Measurements from ENCODE around the gene GALM. TPM values are rescaled to one million over a fixed set of nuclear protein-coding genes. Genes with fewer than 3 reads are reported as not detected.

The GALM gene
- polyA plus RNA-seq, 1 donor (not counting 4 experiments of a cell fraction or from before 2014, with no cell fraction given) = 1.2 TPM

DNA sequence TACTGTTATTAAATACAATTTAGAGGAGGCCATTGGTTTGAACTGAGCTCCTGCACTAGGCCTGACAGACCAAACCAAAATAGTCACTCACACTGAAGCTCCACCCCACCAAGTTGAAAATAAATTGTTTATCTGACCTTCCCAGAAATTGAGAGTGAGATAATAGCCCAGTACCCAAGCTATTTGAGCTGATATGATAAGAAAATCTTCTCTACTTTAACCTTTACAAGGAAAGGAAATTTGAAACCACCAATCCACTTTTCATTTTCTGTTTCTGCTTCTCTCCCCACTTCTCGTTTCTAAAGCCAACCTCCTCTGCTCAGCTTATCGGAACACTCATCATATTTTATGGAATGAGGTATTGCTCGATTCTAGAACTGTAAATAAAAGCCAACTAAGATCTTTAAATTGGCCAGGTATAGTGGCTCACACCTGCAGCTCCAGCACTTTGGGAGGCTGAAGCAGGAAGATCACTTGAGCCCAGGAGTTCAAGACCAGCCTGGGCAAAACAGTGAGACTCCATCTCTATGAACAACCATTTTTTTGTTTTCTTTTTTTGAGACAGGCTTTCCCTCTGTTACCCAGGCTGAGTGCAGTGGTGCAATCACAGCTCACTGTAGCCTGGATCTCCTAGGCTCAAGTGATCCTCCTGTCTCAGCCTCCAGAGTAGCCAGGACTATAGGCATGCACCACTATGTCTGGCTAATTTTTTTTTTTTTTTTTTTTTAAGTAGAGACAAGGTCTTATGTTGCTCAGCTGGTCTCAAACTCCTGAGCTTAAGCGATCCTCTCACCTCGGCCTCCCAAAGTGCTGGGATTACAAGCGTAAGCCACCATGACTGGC is 13.3 kb upstream of the GALM start:
- H3K9ac ChIP-seq (ENCODE audit: control insufficient read depth, extremely low read depth, insufficient read depth, low read length) = no peak overlapping the region
- no peak overlapping the region for H3K27ac ChIP-seq (ENCODE audit: control insufficient read depth, insufficient read depth, low read length)
- no peak overlapping the region for H2AFZ ChIP-seq (ENCODE audit: control insufficient read depth, low read length)
- no peak for TF ChIP-seq EZH2 (IDR thresholded peaks at IDR 0.05; ENCODE audit: low read length)
- TF ChIP-seq, protein P1, sequence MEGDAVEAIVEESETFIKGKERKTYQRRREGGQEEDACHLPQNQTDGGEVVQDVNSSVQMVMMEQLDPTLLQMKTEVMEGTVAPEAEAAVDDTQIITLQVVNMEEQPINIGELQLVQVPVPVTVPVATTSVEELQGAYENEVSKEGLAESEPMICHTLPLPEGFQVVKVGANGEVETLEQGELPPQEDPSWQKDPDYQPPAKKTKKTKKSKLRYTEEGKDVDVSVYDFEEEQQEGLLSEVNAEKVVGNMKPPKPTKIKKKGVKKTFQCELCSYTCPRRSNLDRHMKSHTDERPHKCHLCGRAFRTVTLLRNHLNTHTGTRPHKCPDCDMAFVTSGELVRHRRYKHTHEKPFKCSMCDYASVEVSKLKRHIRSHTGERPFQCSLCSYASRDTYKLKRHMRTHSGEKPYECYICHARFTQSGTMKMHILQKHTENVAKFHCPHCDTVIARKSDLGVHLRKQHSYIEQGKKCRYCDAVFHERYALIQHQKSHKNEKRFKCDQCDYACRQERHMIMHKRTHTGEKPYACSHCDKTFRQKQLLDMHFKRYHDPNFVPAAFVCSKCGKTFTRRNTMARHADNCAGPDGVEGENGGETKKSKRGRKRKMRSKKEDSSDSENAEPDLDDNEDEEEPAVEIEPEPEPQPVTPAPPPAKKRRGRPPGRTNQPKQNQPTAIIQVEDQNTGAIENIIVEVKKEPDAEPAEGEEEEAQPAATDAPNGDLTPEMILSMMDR (optimal IDR thresholded peaks at IDR 0.05 in 1 of 3, IDR thresholded peaks at IDR 0.05 in 1 of 3, conservative IDR thresholded peaks at IDR 0.05 in 1 of 3; ENCODE audit: extremely low read depth in 1 of 3, insufficient read depth in 2 of 3, low read length in 3 of 3) = no peak
- H3K4me3 ChIP-seq (ENCODE audit: control insufficient read depth in 2 of 3, extremely low read depth in 1 of 3, insufficient read depth in 2 of 3, low read depth in 1 of 3, low read length in 3 of 3) = no peak overlapping the region
- no peaks in the 10 kb centered on the region for H3K27me3 ChIP-seq (ENCODE audit: control insufficient read depth, extremely low read depth, insufficient read depth, low read length)
- H3K4me1 ChIP-seq (ENCODE audit: control insufficient read depth, extremely low read depth, insufficient read depth, low read length) = peaks cover 5% of the 10 kb centered on the region
- no peak overlapping the region for H3K4me2 ChIP-seq (ENCODE audit: control insufficient read depth, extremely low read depth, insufficient read depth, low read depth, low read length)
- FAIRE-seq (no peak), DNase-seq (ENCODE audit: low read depth, low spot score) (no peak)
- no peaks in the 10 kb centered on the region for H3K79me2 ChIP-seq (ENCODE audit: control insufficient read depth, insufficient read depth, low read length)
- dilution Hi-C loops (cut with MboI; ENCODE audit: extremely low pct_ligation_motif_present, low sequenced_read_pairs) = no loop called here
- no peaks in the 10 kb centered on the region for H4K20me1 ChIP-seq (ENCODE audit: control insufficient read depth, extremely low read depth, insufficient read depth, low read length)
- H3K9me3 ChIP-seq (ENCODE audit: control insufficient read depth, low read depth, low read length) = no peaks in the 10 kb centered on the region
- no peaks in the 10 kb centered on the region for H3K36me3 ChIP-seq (ENCODE audit: control insufficient read depth in 2 of 2, extremely low read depth in 1 of 2, insufficient read depth in 2 of 2, low read length in 2 of 2)
- no peaks in the 10 kb centered on the region for H3K9me1 ChIP-seq (ENCODE audit: control insufficient read depth, extremely low read depth, insufficient read depth, low read length)

DNA sequence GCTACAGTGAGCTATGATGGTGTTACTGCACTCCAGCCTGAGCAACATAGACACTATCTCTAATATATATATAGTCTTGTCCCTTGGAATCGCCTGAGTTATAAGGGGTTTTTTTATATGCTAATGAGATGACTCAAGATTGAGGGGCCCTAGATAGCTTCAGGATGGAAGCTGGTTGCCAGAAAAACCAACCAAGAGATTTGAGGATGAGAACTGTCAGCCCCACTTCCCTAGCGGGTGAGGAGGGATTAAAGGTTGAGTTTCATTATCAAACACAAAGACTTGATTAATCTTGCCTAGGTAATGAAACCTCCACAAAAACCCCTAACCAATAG is 12.6 kb upstream of the GALM start:
- no peak overlapping the region for H3K4me3 ChIP-seq (ENCODE audit: control insufficient read depth in 2 of 3, extremely low read depth in 1 of 3, insufficient read depth in 2 of 3, low read depth in 1 of 3, low read length in 3 of 3)
- H3K9me1 ChIP-seq (ENCODE audit: control insufficient read depth, extremely low read depth, insufficient read depth, low read length) = no peaks in the 10 kb centered on the region
- no peaks in the 10 kb centered on the region for H3K9me3 ChIP-seq (ENCODE audit: control insufficient read depth, low read depth, low read length)
- peaks cover 5% of the 10 kb centered on the region for H3K4me1 ChIP-seq (ENCODE audit: control insufficient read depth, extremely low read depth, insufficient read depth, low read length)
- H4K20me1 ChIP-seq (ENCODE audit: control insufficient read depth, extremely low read depth, insufficient read depth, low read length) = no peaks in the 10 kb centered on the region
- no peaks in the 10 kb centered on the region for H3K79me2 ChIP-seq (ENCODE audit: control insufficient read depth, insufficient read depth, low read length)
- no peak overlapping the region for H3K27ac ChIP-seq (ENCODE audit: control insufficient read depth, insufficient read depth, low read length)
- FAIRE-seq = no peak
- H3K9ac ChIP-seq (ENCODE audit: control insufficient read depth, extremely low read depth, insufficient read depth, low read length) = no peak overlapping the region
- DNase-seq (ENCODE audit: low read depth, low spot score) = no peak
- no peak overlapping the region for H3K4me2 ChIP-seq (ENCODE audit: control insufficient read depth, extremely low read depth, insufficient read depth, low read depth, low read length)
- TF ChIP-seq, protein P1 (optimal IDR thresholded peaks at IDR 0.05 in 1 of 3, IDR thresholded peaks at IDR 0.05 in 1 of 3, conservative IDR thresholded peaks at IDR 0.05 in 1 of 3; ENCODE audit: extremely low read depth in 1 of 3, insufficient read depth in 2 of 3, low read length in 3 of 3) = no peak
- no peak for TF ChIP-seq EZH2 (IDR thresholded peaks at IDR 0.05; ENCODE audit: low read length)
- H2AFZ ChIP-seq (ENCODE audit: control insufficient read depth, low read length) = no peak overlapping the region
- H3K27me3 ChIP-seq (ENCODE audit: control insufficient read depth, extremely low read depth, insufficient read depth, low read length) = no peaks in the 10 kb centered on the region
- dilution Hi-C loops (cut with MboI; ENCODE audit: extremely low pct_ligation_motif_present, low sequenced_read_pairs) = no loop called here
- no peaks in the 10 kb centered on the region for H3K36me3 ChIP-seq (ENCODE audit: control insufficient read depth in 2 of 2, extremely low read depth in 1 of 2, insufficient read depth in 2 of 2, low read length in 2 of 2)
